IPS-15b (cell line): Measurements from ENCODE around the gene ZSCAN23.

Experiments
- H3K27me3 ChIP-seq: one replicate; pipeline ENCODE4 v1.6.1; 2013; ENCODE audit warnings: low read length; ENCODE audit not compliant: control insufficient read depth, insufficient read depth
- H3K36me3 ChIP-seq: one replicate; pipeline ENCODE4 v1.6.1; 2013; ENCODE audit warnings: low read length; ENCODE audit not compliant: control insufficient read depth, insufficient read depth
- H3K4me1 ChIP-seq: one replicate; pipeline ENCODE4 v1.6.1; 2013; ENCODE audit warnings: mild to moderate bottlenecking, low read length; ENCODE audit not compliant: control insufficient read depth, insufficient read depth
- H3K4me3 ChIP-seq: one replicate; pipeline ENCODE4 v1.5.1; 2013; ENCODE audit warnings: low read depth, low read length
- H3K9ac ChIP-seq: one replicate; pipeline ENCODE4 v1.6.1; 2013; ENCODE audit warnings: low read depth, mild to moderate bottlenecking, low read length
- H3K9me3 ChIP-seq: one replicate; pipeline ENCODE4 v1.6.1; 2013; ENCODE audit warnings: mild to moderate bottlenecking, low read length; ENCODE audit not compliant: control insufficient read depth, insufficient read depth

Gene ZSCAN23

DNA sequence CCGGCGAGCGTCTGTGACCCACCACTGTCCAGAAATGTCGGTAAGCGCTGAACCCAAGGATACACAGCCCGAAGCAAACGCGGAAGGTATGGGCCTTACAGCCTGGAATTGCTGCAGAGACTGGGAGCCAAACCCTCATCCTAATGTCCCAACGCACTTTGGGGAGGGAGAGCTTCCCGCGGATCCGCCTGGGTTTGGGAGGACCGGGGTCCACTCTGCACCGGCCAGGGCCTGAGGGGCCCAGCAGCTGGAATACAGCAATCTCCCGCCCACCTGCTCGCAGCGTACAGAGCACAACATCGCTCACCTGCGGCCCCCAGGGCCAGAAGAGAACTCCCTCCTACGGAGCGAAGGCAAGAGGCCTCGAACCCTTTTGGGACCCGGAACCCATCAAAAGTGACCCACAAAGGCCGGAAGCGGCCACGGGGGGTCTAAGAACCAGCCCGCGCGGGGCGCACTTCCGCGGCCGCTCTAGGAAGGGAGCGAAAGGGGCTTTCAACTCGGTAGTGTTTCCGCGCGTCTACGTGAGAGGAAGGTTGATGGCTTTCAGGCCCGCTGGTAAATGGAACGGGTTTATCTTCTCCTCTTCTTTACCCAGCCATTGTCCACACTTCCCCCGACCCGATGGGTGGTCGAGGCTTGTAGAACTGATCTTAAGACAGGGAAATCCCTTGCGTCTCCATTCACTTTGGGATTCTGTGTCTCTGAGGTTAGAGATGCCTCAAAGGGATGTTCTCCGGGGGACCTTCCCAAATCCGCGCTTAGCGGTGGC, 43.8 kb downstream of the ZSCAN23 start, which contains the start of gene ZSCAN12:
TSS of gene ZSCAN12 (minus strand) at position 398 of the 772 bp plus-strand sequence. CDS start 1,342 bp downstream, outside the sequence.
- H3K9ac ChIP-seq = peak within 1 kb of the TSS; percentile 84
- peak within 1 kb of the TSS; percentile 92 for H3K4me3 ChIP-seq
- H3K9me3 ChIP-seq = no peaks in the 10 kb centered on the region
- H3K36me3 ChIP-seq = no peaks in the 10 kb centered on the region
- H3K4me1 ChIP-seq = peaks cover 2% of the 10 kb centered on the region
- peaks cover 32% of the 10 kb centered on the region for H3K27me3 ChIP-seq

DNA sequence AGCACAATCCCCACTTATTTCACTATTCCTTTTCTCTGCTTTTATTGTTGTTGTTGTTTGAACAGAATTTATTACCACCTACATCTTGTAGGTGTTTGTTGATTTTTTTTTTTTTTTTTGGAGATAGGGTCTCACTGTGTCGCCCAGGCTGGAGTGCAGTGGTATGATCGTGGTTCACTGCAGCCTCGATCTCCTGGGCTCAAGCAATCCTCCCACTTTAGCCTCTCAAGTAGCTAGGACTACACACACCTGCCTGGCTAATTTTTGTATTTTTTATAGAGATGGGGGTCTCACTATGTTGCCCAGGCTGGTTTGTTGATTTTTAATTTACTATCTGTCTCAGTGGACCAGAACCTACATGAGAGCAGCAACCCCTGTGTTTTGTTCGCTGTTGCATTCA, 47.4 kb downstream of the ZSCAN23 start:
- H3K9ac ChIP-seq = no peak overlapping the region
- H3K27me3 ChIP-seq = peaks cover 8% of the 10 kb centered on the region
- H3K9me3 ChIP-seq = no peaks in the 10 kb centered on the region
- peaks cover 2% of the 10 kb centered on the region for H3K4me1 ChIP-seq
- no peak overlapping the region for H3K4me3 ChIP-seq
- H3K36me3 ChIP-seq = no peaks in the 10 kb centered on the region

DNA sequence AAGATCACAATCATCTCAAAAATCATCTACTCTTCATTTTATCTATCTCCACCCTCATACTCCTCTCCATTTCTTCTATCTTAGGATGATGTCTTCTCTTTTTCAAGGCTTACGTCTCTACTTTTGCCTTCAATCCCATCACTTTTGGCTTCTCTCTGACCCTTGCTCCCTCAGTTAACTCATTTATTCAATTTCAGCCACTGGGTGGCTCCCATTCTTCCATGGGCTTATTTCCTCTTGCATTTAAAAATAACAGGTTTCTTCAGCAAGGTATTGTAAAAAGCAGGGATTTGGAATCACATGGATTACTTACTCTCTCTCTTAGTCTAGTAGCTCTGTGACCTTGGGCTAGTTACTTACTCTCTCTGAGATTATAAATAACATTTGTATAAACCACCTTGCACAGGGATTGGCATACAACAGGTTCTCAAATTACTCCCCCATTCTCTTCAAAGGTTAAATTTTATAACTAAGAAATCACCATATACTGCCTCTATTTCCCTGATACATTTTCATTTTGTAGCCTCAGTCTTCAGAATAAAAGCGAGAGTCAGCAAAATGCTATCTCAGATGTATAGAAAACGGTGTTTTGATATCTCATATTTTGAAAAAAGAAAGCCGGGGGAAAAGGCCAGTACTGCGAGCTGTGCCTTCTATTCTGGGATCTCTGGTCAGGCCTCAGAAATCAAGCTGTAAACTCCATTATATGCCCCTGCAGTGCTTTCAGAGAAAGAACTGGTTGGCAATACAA, 49.2 kb downstream of the ZSCAN23 start:
- H3K36me3 ChIP-seq = no peaks in the 10 kb centered on the region
- no peaks in the 10 kb centered on the region for H3K27me3 ChIP-seq
- H3K9ac ChIP-seq = no peak overlapping the region
- H3K9me3 ChIP-seq = no peaks in the 10 kb centered on the region
- no peaks in the 10 kb centered on the region for H3K4me1 ChIP-seq
- no peak overlapping the region for H3K4me3 ChIP-seq

DNA sequence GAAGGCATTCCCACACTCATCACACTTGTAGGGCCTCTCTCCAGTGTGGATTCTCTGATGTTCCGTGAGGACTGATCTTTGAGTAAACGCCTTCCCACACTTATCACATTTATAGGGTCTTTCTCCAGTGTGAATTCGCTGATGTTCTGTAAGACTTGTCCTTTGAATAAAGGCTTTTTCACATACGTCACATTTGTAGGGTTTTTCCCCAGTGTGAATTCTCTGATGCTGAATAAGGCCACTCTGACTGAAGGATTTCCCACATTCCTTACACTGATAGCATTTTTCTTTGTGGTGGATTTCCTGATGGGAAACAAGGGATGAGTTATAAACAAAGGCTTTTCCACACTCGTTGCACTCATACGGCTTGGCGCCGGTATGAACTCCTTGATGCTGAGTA, 52.6 kb downstream of the ZSCAN23 start:
- Histone ChIP-seq H3K36me3 (no peaks in the 10 kb centered on the region), H3K4me1 (no peaks in the 10 kb centered on the region)

DNA sequence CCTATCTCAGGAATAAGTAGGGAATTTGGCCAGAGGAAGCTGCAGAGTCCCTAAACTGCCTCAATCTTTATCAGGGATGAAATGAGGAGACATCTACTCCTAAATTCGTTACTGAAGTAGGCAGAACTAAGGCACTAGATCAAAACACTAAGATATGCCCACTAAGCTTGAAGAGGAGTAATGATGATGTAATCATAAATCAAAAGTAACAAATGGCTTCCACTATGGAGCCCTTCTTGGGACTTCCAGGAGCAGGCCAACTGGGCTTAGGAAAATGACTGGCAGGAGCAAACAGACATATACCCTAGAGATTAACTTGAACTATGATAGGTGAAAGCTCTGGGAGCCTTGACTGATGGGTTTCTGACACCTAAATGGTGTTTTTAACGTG, 59.2 kb downstream of the ZSCAN23 start:
- H3K36me3 ChIP-seq = no peaks in the 10 kb centered on the region
- peak overlapping the region; percentile 34 for H3K4me3 ChIP-seq
- H3K9me3 ChIP-seq = no peaks in the 10 kb centered on the region
- H3K4me1 ChIP-seq = peaks cover 4% of the 10 kb centered on the region
- no peaks in the 10 kb centered on the region for H3K27me3 ChIP-seq
- no peak overlapping the region for H3K9ac ChIP-seq

More for the DNA sequence above, 52.6 kb downstream of the ZSCAN23 start:
- H3K4me3 ChIP-seq = no peak overlapping the region
- no peaks in the 10 kb centered on the region for H3K27me3 ChIP-seq
- no peak overlapping the region for H3K9ac ChIP-seq
- H3K9me3 ChIP-seq = no peaks in the 10 kb centered on the region

DNA sequence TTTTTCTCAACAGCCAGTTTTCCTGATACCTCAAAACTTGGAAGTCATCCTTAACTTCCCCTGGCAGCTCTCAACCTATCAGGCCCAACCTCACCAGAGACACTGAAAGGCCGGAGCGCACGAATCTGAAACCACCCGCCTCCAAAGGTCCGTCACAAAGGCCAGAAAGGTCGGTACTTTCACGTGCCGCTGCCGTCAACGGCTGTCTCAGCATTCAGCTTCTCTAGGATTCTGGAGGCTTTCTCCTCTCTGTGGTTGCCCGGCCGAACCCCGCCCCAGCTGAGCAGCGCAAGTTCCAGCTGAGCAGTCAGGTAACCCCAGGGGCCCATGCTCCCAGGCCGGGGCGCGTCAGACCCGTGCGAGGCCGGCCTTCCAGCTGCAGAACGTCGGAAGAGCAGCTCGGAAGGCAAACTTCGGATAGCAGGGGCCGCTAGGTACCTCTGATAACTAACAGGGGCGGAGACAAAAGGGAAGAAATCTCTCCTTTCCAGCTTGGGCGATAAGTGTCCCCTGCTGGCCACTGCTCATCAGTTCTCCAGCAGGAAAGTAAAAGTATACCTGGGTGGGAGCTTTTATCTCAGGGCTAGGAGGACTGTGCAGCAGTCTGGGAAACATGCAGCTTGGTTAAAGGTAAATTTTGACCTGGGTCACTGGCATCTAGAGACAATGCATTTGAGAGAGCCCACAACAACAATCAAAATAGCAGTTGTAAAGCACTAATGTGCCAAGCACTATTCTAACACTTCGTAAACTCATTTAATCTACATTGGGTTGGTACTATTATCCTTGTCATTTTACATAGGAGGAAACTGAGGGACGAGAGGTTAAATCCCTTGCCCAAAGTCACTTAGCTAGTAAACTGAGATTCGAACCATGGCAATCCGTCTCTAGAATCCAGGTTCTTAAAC, 59.8 kb downstream of the ZSCAN23 start:
- Histone ChIP-seq H3K9me3 (no peaks in the 10 kb centered on the region), H3K9ac (peak overlapping the region; percentile 13), H3K4me1 (peaks cover 4% of the 10 kb centered on the region), H3K4me3 (peak overlapping the region; percentile 34), H3K36me3 (no peaks in the 10 kb centered on the region), H3K27me3 (no peaks in the 10 kb centered on the region)
